Activated CD4-positive, alpha-beta memory T cell treated with anti-CD3 and anti-CD28 coated beads for 36 hours (primary cell): ENCODE results near the gene CLEC4F. TPM values are rescaled to one million over a fixed set of nuclear protein-coding genes. Genes with fewer than 3 reads are reported as not detected.

Experiments
- CTCF ChIA-PET: fragments of 350-600 bp; sonication (Branson Sonifier 250); formaldehyde crosslinking; loops from one replicate; lab custom pipeline; 2021; ENCODE audit warnings: antibody characterized with exemption, inconsistent platforms; lab: Charles Lee
- POLR2A ChIA-PET: fragments of 350-600 bp; sonication (Branson Sonifier 250); formaldehyde crosslinking; loops from one replicate; lab custom pipeline; 2021; ENCODE audit warnings: antibody characterized with exemption; lab: Charles Lee
- DNase-seq: peaks from one replicate; pipeline ENCODE4 v3.0.0-alpha.2; 2020
- H3K27ac Mint-ChIP-seq: one replicate; pipeline ENCODE4 v1.8.0; 2021; ENCODE audit warnings: mixed read lengths
- H3K27me3 Mint-ChIP-seq: one replicate; pipeline ENCODE4 v1.8.0; 2021; ENCODE audit warnings: mixed read lengths
- H3K36me3 Mint-ChIP-seq: one replicate; pipeline ENCODE4 v1.8.0; 2021; ENCODE audit warnings: mixed read lengths
- H3K4me1 Mint-ChIP-seq: one replicate; pipeline ENCODE4 v1.8.0; 2021; ENCODE audit warnings: low read depth, mixed read lengths
- H3K4me3 Mint-ChIP-seq: one replicate; pipeline ENCODE4 v1.8.0; 2021; ENCODE audit warnings: mild to moderate bottlenecking, mixed read lengths
- H3K9me3 Mint-ChIP-seq: one replicate; pipeline ENCODE4 v1.8.0; 2021; ENCODE audit warnings: mixed read lengths
- intact Hi-C: fragments of 100-400 bp; cut with micrococcal nuclease; formaldehyde crosslinking; loops from one replicate; pipeline ENCODE4 v1.15.1; 2023
- total RNA-seq, 2 experiments: library from RNA; stranded (reverse); gene quantifications; one replicate each; pipeline ENCODE4 v1.2.3, GENCODE V29; 2021

CLEC4F gene
- not detected for total RNA-seq

DNA sequence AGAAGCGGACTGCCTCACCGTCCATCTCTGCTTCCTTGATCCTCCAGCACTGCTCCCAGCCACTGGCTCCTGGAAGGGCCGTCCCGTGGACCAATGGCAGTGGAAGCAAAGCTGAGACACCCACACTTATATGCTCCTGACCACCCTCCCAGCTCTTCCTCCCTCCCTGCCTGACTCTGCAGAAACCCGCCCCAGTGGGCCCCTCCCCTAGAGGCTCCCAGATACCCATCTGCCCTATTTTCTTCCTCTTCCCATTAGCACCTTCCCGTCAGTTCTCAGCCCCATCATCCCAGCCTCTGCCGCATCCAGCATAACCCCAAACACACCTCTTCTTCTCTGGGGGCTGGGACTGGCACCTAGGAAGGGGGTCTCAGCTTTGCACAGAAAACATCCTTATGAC is at the start of gene CLEC4F:
Gene CLEC4F (minus strand): TSS at position 101 of the 400 bp plus-strand sequence. CDS start 76 bp downstream, at position 25.
- intact Hi-C loops, result no loop called here
- H3K27ac Mint-ChIP-seq, result no peak within 1 kb of the TSS
- DNase-seq, result no peak
- H3K4me1 Mint-ChIP-seq, result peaks cover 5% of the 10 kb centered on the region
- H3K9me3 Mint-ChIP-seq, result no peaks in the 10 kb centered on the region
- POLR2A ChIA-PET, result no interaction called here
- H3K36me3 Mint-ChIP-seq, result no peaks in the 10 kb centered on the region
- H3K4me3 Mint-ChIP-seq, result no peak within 1 kb of the TSS
- CTCF ChIA-PET, result no interaction called here
- H3K27me3 Mint-ChIP-seq, result peaks cover 12% of the 10 kb centered on the region

- Mint-ChIP-seq H3K4me3 (no peak overlapping the region), H3K27ac (peak overlapping the region; percentile 18), H3K27me3 (peaks cover 29% of the 10 kb centered on the region), H3K4me1 (no peaks in the 10 kb centered on the region), H3K36me3 (no peaks in the 10 kb centered on the region), H3K9me3 (no peaks in the 10 kb centered on the region)
- DNase-seq, result no peak
- ChIA-PET POLR2A (no interaction called here), CTCF (interaction anchor here (0.7 to 10.8 kb wide), 5 partner anchors 12 to 80 kb away, joined by 3 to 185 read pairs (median 37); partner anchors contain the start of gene FIGLA)
- intact Hi-C loops, result no loop called here
Measured at GRCh38 chr2:70868970-70869369, 48.6 kb upstream of the CLEC4F start.

GRCh38 chr2:70861777-70862625 is 41.6 kb upstream of the CLEC4F start:
- no peak overlapping the region for H3K27ac Mint-ChIP-seq
- ChIA-PET POLR2A (no interaction called here), CTCF (interaction anchor here (0.7 to 3.8 kb wide), 17 partner anchors 9 to 223 kb away, joined by 3 to 31 read pairs (median 5); no protein-coding TSS in a partner anchor)
- no peaks in the 10 kb centered on the region for H3K4me1 Mint-ChIP-seq
- no peaks in the 10 kb centered on the region for H3K36me3 Mint-ChIP-seq
- DNase-seq, result peak; percentile 80
- intact Hi-C loops, result loop anchor here (2.0 kb wide), 2 partner anchors 73 to 85 kb away; no protein-coding TSS in a partner anchor
- peaks cover 26% of the 10 kb centered on the region for H3K27me3 Mint-ChIP-seq
- no peaks in the 10 kb centered on the region for H3K9me3 Mint-ChIP-seq
- H3K4me3 Mint-ChIP-seq, result no peak overlapping the region

- no peaks in the 10 kb centered on the region for H3K36me3 Mint-ChIP-seq
- H3K4me3 Mint-ChIP-seq, result no peak overlapping the region
- peaks cover 19% of the 10 kb centered on the region for H3K4me1 Mint-ChIP-seq
- H3K27me3 Mint-ChIP-seq, result peaks cover 7% of the 10 kb centered on the region
- ChIA-PET POLR2A (no interaction called here), CTCF (interaction anchor here (1.6 kb wide), 1 partner anchor 65 kb away, joined by 8 read pairs; no protein-coding TSS in a partner anchor)
- intact Hi-C loops, result loop anchor here (10.0 kb wide), 1 partner anchor 201 kb away; no protein-coding TSS in a partner anchor
- H3K27ac Mint-ChIP-seq, result no peak overlapping the region
- H3K9me3 Mint-ChIP-seq, result no peaks in the 10 kb centered on the region
- DNase-seq, result no peak
Measured at GRCh38 chr2:70855667-70856066, 35.3 kb upstream of the CLEC4F start.

GRCh38 chr2:70854411-70854810 is 34.0 kb upstream of the CLEC4F start:
- POLR2A ChIA-PET, result no interaction called here
- CTCF ChIA-PET, result interaction anchor here (0.7 to 1.2 kb wide), 3 partner anchors 17 to 199 kb away, joined by 3 to 4 read pairs (median 3); no protein-coding TSS in a partner anchor
- Mint-ChIP-seq H3K9me3 (no peaks in the 10 kb centered on the region), H3K4me3 (no peak overlapping the region), H3K27me3 (peaks cover 5% of the 10 kb centered on the region), H3K36me3 (no peaks in the 10 kb centered on the region), H3K4me1 (peaks cover 21% of the 10 kb centered on the region), H3K27ac (no peak overlapping the region)
- DNase-seq, result no peak
- intact Hi-C loops, result loop anchor here (10.0 kb wide), 1 partner anchor 200 kb away; no protein-coding TSS in a partner anchor

- Mint-ChIP-seq H3K36me3 (no peaks in the 10 kb centered on the region), H3K4me3 (no peak overlapping the region), H3K27me3 (peaks cover 2% of the 10 kb centered on the region), H3K4me1 (peaks cover 21% of the 10 kb centered on the region), H3K27ac (no peak overlapping the region), H3K9me3 (no peaks in the 10 kb centered on the region)
- intact Hi-C loops, result loop anchor here (10.0 kb wide), 1 partner anchor 198 kb away; no protein-coding TSS in a partner anchor
- DNase-seq, result no peak
- CTCF ChIA-PET, result interaction anchor here (0.6 to 1.4 kb wide), 8 partner anchors 8 to 205 kb away, joined by 3 to 5 read pairs (median 4); no protein-coding TSS in a partner anchor
- POLR2A ChIA-PET, result no interaction called here
Measured at GRCh38 chr2:70852824-70853223, 32.4 kb upstream of the CLEC4F start.

DNA sequence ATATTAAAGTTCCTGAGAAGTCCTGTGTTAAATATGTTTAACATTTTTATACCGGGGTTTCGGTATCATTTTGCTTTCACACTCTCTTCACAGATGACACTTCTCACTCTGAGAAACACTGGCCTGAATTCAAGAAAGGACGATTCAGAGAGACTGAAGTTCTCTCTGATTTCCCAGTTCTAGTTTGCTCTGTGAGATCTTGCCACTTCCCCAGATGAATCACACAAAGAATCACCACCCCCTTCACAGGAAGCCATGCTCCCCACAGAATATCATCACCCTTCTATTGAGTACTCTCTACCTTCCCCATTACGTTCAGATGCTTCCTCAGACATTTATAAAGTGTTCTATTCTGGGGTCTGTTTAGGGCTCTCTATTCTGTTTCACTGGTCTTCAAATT is 31.3 kb upstream of the CLEC4F start:
- peak; percentile 57 for DNase-seq
- H3K27ac Mint-ChIP-seq, result peak overlapping the region; percentile 60
- peak overlapping the region; percentile 1 for H3K4me3 Mint-ChIP-seq
- H3K27me3 Mint-ChIP-seq, result peaks cover 2% of the 10 kb centered on the region
- H3K9me3 Mint-ChIP-seq, result peaks cover 3% of the 10 kb centered on the region
- no peaks in the 10 kb centered on the region for H3K36me3 Mint-ChIP-seq
- peaks cover 21% of the 10 kb centered on the region for H3K4me1 Mint-ChIP-seq
- POLR2A ChIA-PET, result no interaction called here
- intact Hi-C loops, result loop anchor here (1.0 to 10.0 kb wide), 3 partner anchors 25 to 197 kb away; no protein-coding TSS in a partner anchor
- CTCF ChIA-PET, result interaction anchor here (1.1 to 2.8 kb wide), 6 partner anchors 10 to 204 kb away, joined by 3 to 12 read pairs (median 4); no protein-coding TSS in a partner anchor

DNA sequence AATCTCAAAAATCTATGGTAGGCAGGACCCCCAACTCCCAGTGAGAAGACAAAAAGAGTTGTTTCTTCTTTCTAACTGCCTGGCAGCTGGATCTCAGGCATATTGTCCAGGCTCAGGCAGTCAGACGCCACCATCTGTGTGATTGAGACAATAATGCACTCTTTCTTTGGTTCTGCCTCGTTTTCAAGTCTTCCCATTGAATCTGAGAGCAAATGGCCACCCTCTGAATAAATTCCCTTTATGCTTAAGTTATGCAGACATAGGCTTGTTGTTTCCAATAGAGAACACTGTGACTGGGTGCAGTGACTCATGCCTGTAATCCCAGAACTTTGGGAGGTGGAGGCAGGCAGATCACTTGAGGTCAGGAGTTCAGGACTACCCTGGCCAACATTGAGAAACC is 30.5 kb upstream of the CLEC4F start:
- H3K9me3 Mint-ChIP-seq, result peaks cover 4% of the 10 kb centered on the region
- H3K27me3 Mint-ChIP-seq, result no peaks in the 10 kb centered on the region
- H3K36me3 Mint-ChIP-seq, result no peaks in the 10 kb centered on the region
- DNase-seq, result no peak
- H3K27ac Mint-ChIP-seq, result no peak overlapping the region
- H3K4me1 Mint-ChIP-seq, result peaks cover 21% of the 10 kb centered on the region
- H3K4me3 Mint-ChIP-seq, result no peak overlapping the region
- intact Hi-C loops, result loop anchor here (1.0 to 10.0 kb wide), 3 partner anchors 25 to 196 kb away; no protein-coding TSS in a partner anchor
- ChIA-PET CTCF (interaction anchor here (0.6 to 2.8 kb wide), 2 partner anchors 20 to 102 kb away, joined by 3 to 12 read pairs; no protein-coding TSS in a partner anchor), POLR2A (no interaction called here)

- ChIA-PET CTCF (interaction anchor here (0.6 to 0.8 kb wide), 2 partner anchors 55 to 345 kb away, joined by 3 read pairs; no protein-coding TSS in a partner anchor), POLR2A (no interaction called here)
- Mint-ChIP-seq H3K27me3 (peaks cover 6% of the 10 kb centered on the region), H3K9me3 (peaks cover 2% of the 10 kb centered on the region), H3K4me3 (no peak overlapping the region), H3K4me1 (no peaks in the 10 kb centered on the region), H3K36me3 (no peaks in the 10 kb centered on the region), H3K27ac (no peak overlapping the region)
- intact Hi-C loops, result no loop called here
- no peak for DNase-seq
Measured at GRCh38 chr2:70842401-70842800, 22.0 kb upstream of the CLEC4F start.

DNA sequence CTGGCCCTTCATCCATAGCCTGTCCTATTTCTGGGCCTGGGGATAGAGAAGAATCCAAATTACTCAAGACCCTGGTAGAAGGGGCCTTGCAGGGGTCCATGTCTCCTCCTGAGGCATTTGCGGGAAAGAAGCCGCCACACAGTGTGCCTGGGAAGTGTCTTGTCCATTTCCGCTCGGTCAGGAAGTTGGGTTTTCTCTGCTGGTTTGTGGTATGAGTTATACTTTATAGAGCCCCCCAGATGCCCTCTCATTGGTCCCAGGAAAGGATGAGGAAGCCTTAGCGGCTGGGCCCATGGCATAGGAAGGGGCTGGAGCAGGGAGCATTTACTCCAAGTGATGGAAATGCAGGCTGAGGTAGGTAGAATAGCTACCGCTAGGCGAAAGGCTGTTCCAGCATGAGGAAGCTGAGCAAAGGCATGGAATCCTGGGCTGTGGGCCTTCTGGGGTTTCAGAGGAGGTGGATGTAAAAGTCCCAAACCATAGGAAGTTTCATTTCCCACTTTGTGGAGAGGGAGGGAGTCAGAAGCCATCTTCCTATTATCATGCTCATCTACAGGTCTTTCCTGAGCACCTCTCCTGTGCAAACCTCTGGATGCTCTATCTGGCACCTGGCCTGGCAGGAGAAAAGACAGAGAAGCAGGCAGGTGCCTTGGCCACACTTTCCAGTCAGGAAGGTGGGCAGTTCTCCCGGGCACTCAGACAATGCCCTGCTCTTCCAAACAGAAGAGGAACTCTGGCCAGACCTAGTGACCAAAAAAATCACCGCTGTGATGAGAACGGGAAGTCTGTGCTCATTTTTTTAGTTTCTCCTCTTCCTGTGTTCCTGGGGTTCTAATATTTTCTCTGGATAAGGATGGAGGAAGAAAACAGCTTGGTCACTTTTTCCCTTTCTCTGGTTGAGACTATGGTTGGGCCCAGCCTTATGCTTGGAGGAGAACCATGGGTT is 17.9 kb upstream of the CLEC4F start:
- ChIA-PET POLR2A (no interaction called here), CTCF (no interaction called here)
- intact Hi-C loops, result no loop called here
- peaks cover 7% of the 10 kb centered on the region for H3K27me3 Mint-ChIP-seq
- no peaks in the 10 kb centered on the region for H3K9me3 Mint-ChIP-seq
- no peak overlapping the region for H3K27ac Mint-ChIP-seq
- H3K36me3 Mint-ChIP-seq, result no peaks in the 10 kb centered on the region
- no peak for DNase-seq
- no peak overlapping the region for H3K4me3 Mint-ChIP-seq
- no peaks in the 10 kb centered on the region for H3K4me1 Mint-ChIP-seq

- H3K4me3 Mint-ChIP-seq, result no peak within 1 kb of the TSS
- no peak within 1 kb of the TSS for H3K27ac Mint-ChIP-seq
- CTCF ChIA-PET, result no interaction called here
Measured at GRCh38 chr2:70835643-70836042, 15.2 kb upstream of the CLEC4F start, which contains the start of gene CD207. Gene CD207 (minus strand): TSS chr2:70835816. CDS start chr2:70835776, 40 bp downstream.

More at GRCh38 chr2:70835643-70836042, 15.2 kb upstream of the CLEC4F start, which contains the start of gene CD207:
- no peak for DNase-seq
- Mint-ChIP-seq H3K4me1 (no peaks in the 10 kb centered on the region), H3K9me3 (no peaks in the 10 kb centered on the region), H3K36me3 (no peaks in the 10 kb centered on the region), H3K27me3 (peaks cover 4% of the 10 kb centered on the region)
- intact Hi-C loops, result no loop called here
- POLR2A ChIA-PET, result no interaction called here
